DMS53 treated with DMSO at 0.1 percent for 48 hours (cell line): ENCODE data around the gene ADGRG2.
"Not testable (repeated sequence)": the region's sequence is repeated elsewhere in the genome, so short reads cannot be mapped to it uniquely, and the experiment has no call there.

Source experiments
- DNase-seq: peaks from one replicate; lab custom pipeline; 2025; ENCODE audit not compliant: unreplicated experiment; lab: John Stamatoyannopoulos, UW

The ADGRG2 gene

GRCh38 chrX:19089555-19090040, 32.7 kb downstream of the ADGRG2 start:
- DNase-seq: no peak

- DNase-seq: no peak
Observed at GRCh38 chrX:19086102-19086772, 36.0 kb downstream of the ADGRG2 start.

- no peak for DNase-seq
Observed at GRCh38 chrX:19085666-19086065, 36.6 kb downstream of the ADGRG2 start.

GRCh38 chrX:19075754-19076153, 46.5 kb downstream of the ADGRG2 start:
- DNase-seq: no peak

- no peak for DNase-seq
Observed at GRCh38 chrX:19072372-19072771, 49.9 kb downstream of the ADGRG2 start.

GRCh38 chrX:19070555-19070994, 51.7 kb downstream of the ADGRG2 start:
- DNase-seq: no peak

- DNase-seq: not testable (repeated sequence)
Observed at GRCh38 chrX:19066987-19067386, 55.3 kb downstream of the ADGRG2 start.

GRCh38 chrX:19065535-19065934, 56.7 kb downstream of the ADGRG2 start:
- DNase-seq: no peak

GRCh38 chrX:19064175-19064574, 58.1 kb downstream of the ADGRG2 start:
- no peak for DNase-seq

- DNase-seq: no peak
Observed at GRCh38 chrX:19063030-19063429, 59.2 kb downstream of the ADGRG2 start.

- no peak for DNase-seq
Observed at GRCh38 chrX:19059067-19059466, 63.2 kb downstream of the ADGRG2 start.

- DNase-seq: no peak
Observed at GRCh38 chrX:19057856-19058255, 64.4 kb downstream of the ADGRG2 start.

GRCh38 chrX:19049110-19049509, 73.2 kb downstream of the ADGRG2 start:
- no peak for DNase-seq

GRCh38 chrX:19046343-19047215, 75.7 kb downstream of the ADGRG2 start:
- DNase-seq: no peak

- no peak for DNase-seq
Observed at GRCh38 chrX:19040373-19040772, 81.9 kb downstream of the ADGRG2 start.

- no peak for DNase-seq
Observed at GRCh38 chrX:19034025-19034424, 88.2 kb downstream of the ADGRG2 start.

GRCh38 chrX:19030805-19031204, 91.5 kb downstream of the ADGRG2 start:
- peak; percentile 15 for DNase-seq

GRCh38 chrX:19028560-19028959, 93.7 kb downstream of the ADGRG2 start:
- DNase-seq: no peak

- DNase-seq: no peak
Observed at GRCh38 chrX:19024366-19024765, 97.9 kb downstream of the ADGRG2 start.

- DNase-seq: no peak
Observed at GRCh38 chrX:19019996-19020395, 102.3 kb downstream of the ADGRG2 start.

GRCh38 chrX:19017271-19017670, 105.0 kb downstream of the ADGRG2 start:
- DNase-seq: peak; percentile 25

- DNase-seq: not testable (repeated sequence)
Observed at GRCh38 chrX:19016614-19017013, 105.7 kb downstream of the ADGRG2 start.
